Measurements from ENCODE around the gene ZDHHC23. TPM values are rescaled to one million over a fixed set of nuclear protein-coding genes. Genes with fewer than 3 reads are reported as not detected.

The ZDHHC23 gene, protein sequence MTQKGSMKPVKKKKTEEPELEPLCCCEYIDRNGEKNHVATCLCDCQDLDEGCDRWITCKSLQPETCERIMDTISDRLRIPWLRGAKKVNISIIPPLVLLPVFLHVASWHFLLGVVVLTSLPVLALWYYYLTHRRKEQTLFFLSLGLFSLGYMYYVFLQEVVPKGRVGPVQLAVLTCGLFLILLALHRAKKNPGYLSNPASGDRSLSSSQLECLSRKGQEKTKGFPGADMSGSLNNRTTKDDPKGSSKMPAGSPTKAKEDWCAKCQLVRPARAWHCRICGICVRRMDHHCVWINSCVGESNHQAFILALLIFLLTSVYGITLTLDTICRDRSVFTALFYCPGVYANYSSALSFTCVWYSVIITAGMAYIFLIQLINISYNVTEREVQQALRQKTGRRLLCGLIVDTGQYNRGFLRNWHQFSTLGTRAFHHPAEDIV
- total RNA-seq (ENCODE audit: unreplicated experiment) = 26.3 TPM
- long read RNA-seq = 0 reads

DNA sequence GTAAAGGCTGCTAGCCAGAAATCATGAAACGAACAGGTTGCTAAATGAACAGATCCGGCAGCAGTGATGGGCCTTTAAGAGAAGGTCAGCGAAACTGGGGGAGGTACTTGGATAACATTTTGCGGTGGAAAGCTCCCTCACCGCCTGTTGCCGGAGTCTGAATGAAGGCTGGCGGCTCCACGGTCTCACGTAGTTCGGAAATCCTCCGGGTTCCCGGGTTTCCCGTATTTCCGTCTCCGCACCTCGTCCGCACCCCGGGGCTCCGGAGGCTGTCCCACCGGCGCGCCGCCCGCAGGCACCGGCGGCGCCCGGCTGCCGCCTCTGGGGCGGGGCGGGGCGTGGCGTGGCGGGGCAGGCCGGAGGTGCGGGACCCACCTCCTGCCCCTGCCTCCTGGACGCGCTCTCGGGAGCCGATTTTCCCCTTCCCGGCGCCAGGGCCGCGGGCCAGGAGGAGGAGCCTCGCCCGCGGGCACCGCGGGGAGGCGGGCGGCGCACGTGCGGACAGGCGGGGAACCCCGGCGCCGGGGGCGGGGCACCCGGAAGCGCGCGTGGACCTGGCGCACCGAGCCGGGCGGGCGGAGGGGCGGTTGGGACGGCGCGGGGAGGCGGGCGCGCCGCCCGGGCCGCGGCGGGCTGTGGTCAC, at the start of gene ZDHHC23:
Gene ZDHHC23 (plus strand): TSS at position 642 of the 643 bp plus-strand sequence. CDS start 790 bp downstream, outside the sequence.
- TF ChIP-seq, protein P1, sequence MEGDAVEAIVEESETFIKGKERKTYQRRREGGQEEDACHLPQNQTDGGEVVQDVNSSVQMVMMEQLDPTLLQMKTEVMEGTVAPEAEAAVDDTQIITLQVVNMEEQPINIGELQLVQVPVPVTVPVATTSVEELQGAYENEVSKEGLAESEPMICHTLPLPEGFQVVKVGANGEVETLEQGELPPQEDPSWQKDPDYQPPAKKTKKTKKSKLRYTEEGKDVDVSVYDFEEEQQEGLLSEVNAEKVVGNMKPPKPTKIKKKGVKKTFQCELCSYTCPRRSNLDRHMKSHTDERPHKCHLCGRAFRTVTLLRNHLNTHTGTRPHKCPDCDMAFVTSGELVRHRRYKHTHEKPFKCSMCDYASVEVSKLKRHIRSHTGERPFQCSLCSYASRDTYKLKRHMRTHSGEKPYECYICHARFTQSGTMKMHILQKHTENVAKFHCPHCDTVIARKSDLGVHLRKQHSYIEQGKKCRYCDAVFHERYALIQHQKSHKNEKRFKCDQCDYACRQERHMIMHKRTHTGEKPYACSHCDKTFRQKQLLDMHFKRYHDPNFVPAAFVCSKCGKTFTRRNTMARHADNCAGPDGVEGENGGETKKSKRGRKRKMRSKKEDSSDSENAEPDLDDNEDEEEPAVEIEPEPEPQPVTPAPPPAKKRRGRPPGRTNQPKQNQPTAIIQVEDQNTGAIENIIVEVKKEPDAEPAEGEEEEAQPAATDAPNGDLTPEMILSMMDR (IDR thresholded peaks at IDR 0.05; ENCODE audit: unreplicated experiment) = no peak
- H3K9me3 Mint-ChIP-seq (ENCODE audit: unreplicated experiment) = no peaks in the 10 kb centered on the region
- peaks cover 29% of the 10 kb centered on the region for H3K4me1 Mint-ChIP-seq (ENCODE audit: unreplicated experiment)
- H3K4me3 Mint-ChIP-seq (ENCODE audit: unreplicated experiment) = peak within 1 kb of the TSS; percentile 91
- H3K27me3 Mint-ChIP-seq (ENCODE audit: unreplicated experiment) = peaks cover 10% of the 10 kb centered on the region
- H3K36me3 Mint-ChIP-seq (ENCODE audit: low read depth, unreplicated experiment) = peaks cover 4% of the 10 kb centered on the region
- peak; percentile 64 for DNase-seq (ENCODE audit: low spot score)
- peak within 1 kb of the TSS; percentile 32 for H3K27ac Mint-ChIP-seq (ENCODE audit: unreplicated experiment)

DNA sequence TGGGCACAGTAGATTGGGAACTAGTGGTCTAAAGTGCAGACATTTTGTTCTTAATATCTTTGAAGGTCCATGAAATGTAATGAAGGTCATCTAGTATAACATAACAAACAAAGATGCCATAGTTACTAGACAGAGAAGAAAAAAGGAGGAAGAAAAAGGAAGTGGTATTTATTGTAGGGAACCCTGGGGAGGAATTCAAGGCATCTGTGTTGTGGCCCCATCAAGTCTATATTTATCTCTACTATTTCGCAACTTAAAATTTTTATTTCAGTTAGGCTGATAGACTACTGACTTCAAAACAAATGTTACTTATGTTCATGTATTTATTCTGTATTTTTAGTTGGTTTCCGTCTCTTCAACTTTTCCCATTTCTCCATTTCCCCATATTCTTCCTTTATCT, 48.9 kb upstream of the ZDHHC23 start:
- peaks cover 12% of the 10 kb centered on the region for H3K4me1 Mint-ChIP-seq (ENCODE audit: unreplicated experiment)
- peak overlapping the region; percentile 33 for H3K27ac Mint-ChIP-seq (ENCODE audit: unreplicated experiment)
- no peaks in the 10 kb centered on the region for H3K27me3 Mint-ChIP-seq (ENCODE audit: unreplicated experiment)
- TF ChIP-seq, protein P1 (IDR thresholded peaks at IDR 0.05; ENCODE audit: unreplicated experiment) = no peak
- no peak overlapping the region for H3K4me3 Mint-ChIP-seq (ENCODE audit: unreplicated experiment)
- no peaks in the 10 kb centered on the region for H3K36me3 Mint-ChIP-seq (ENCODE audit: low read depth, unreplicated experiment)
- no peak for DNase-seq (ENCODE audit: low spot score)
- H3K9me3 Mint-ChIP-seq (ENCODE audit: unreplicated experiment) = no peaks in the 10 kb centered on the region

DNA sequence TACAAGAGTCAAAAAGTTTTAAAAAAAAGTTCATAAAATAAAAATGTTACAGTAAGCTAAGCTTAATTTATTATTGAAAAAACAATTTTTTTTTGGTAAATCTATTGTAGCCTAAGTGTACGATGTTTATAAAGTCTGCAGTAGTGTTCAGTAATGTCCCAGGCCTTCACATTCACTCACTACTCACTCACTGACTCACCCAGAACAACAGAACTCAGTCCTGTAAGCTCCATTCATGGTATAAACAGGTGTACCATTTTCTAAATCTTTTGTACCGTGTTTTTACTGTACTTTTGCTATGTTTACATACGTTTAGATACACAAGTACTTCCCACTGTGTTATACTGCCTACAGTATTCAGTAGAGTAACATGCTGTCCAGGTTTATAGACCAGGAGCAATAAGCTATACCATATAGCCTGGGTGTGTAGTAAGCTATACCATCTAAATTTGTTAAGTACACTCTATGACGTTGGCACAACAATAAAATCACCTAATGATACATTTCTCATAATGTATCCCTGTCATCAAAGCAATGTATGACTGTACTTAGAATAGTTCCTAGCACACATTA, 41.2 kb upstream of the ZDHHC23 start:
- no peaks in the 10 kb centered on the region for H3K9me3 Mint-ChIP-seq (ENCODE audit: unreplicated experiment)
- H3K27ac Mint-ChIP-seq (ENCODE audit: unreplicated experiment) = no peak overlapping the region
- no peaks in the 10 kb centered on the region for H3K36me3 Mint-ChIP-seq (ENCODE audit: low read depth, unreplicated experiment)
- TF ChIP-seq, protein P1 (IDR thresholded peaks at IDR 0.05; ENCODE audit: unreplicated experiment) = no peak
- H3K27me3 Mint-ChIP-seq (ENCODE audit: unreplicated experiment) = no peaks in the 10 kb centered on the region
- peaks cover 6% of the 10 kb centered on the region for H3K4me1 Mint-ChIP-seq (ENCODE audit: unreplicated experiment)
- no peak for DNase-seq (ENCODE audit: low spot score)
- H3K4me3 Mint-ChIP-seq (ENCODE audit: unreplicated experiment) = no peak overlapping the region

DNA sequence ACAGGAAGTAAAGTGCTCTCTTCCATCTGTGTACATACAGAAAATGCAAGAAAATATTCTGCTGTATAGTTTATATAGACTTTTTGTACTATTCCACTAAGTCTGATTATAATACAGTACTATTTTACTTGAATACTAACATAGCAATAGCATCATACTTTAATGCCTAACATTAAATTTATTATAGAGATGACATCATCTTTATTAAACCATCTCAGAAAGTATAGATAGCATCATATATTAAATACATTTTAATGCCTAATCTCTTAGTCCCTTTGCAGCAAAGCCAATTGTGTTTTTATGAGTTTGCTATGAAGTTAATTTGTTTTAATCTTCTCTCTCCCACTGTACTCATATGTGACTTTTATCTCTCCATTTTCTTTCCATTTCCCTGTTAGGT, 39.7 kb upstream of the ZDHHC23 start:
- TF ChIP-seq, protein P1 (IDR thresholded peaks at IDR 0.05; ENCODE audit: unreplicated experiment) = no peak
- Mint-ChIP-seq H3K4me1 (ENCODE audit: unreplicated experiment) (peaks cover 6% of the 10 kb centered on the region), H3K4me3 (ENCODE audit: unreplicated experiment) (no peak overlapping the region), H3K9me3 (ENCODE audit: unreplicated experiment) (no peaks in the 10 kb centered on the region), H3K27ac (ENCODE audit: unreplicated experiment) (no peak overlapping the region), H3K36me3 (ENCODE audit: low read depth, unreplicated experiment) (no peaks in the 10 kb centered on the region), H3K27me3 (ENCODE audit: unreplicated experiment) (no peaks in the 10 kb centered on the region)
- no peak for DNase-seq (ENCODE audit: low spot score)
